K562 (cell line): Measurements from ENCODE around the gene CACNA2D3. TPM values are rescaled to one million over a fixed set of nuclear protein-coding genes. Genes with fewer than 3 reads are reported as not detected.

Experiments
- ATAC-seq: fragments of 200-7000 bp; cut with Tn5 transposase; 3 replicates; pipeline ENCODE4 v1.9.1; 2020; ENCODE audit warnings: moderate library complexity
- BruUV-seq: library from RNA; stranded (reverse); fragments of 400-500 nt; replicated peaks from 2 replicates; lab custom pipeline; 2021; lab: Mats Ljungman, UMichigan
- CTCF ChIA-PET: fragments of 300-600 bp; formaldehyde crosslinking; extraction: SDS; loops from one replicate; lab custom pipeline; 2021; ENCODE audit warnings: low intra/inter-chr PET ratio; lab: Yijun Ruan, JAX
- POLR2A ChIA-PET: fragments of 300-600, 350-650 bp; sonication (Branson Sonifier 250); formaldehyde crosslinking; extraction: SDS; loops from one replicate; lab custom pipeline; 2021; ENCODE audit warnings: antibody characterized with exemption, inconsistent platforms; lab: Yijun Ruan, JAX
- DNase-seq, 4 experiments: peaks; one replicate each; pipeline versions ENCODE4 v3.0.0 to v3.0.0-alpha.2; 2011 to 2018; ENCODE audit warnings: low spot score in 3 of 4, mixed read lengths in 3 of 4; ENCODE audit errors: extremely low read depth in 1 of 4
- FAIRE-seq: peaks from 2 replicates; lab custom pipeline; 2011; peaks lifted over from hg19 to GRCh38; lab: Jason Lieb, UNC
- H2AFZ ChIP-seq: 2 replicates; pipeline ENCODE4 v1.6.0; 2011; ENCODE audit warnings: low read depth, low read length, control low read depth, inconsistent platforms
- H3K27ac ChIP-seq: fragments of 200-600 bp; 3 replicates; pipeline ENCODE4 v1.8.0; 2011; ENCODE audit warnings: low read depth, mild to moderate bottlenecking, control low read depth, inconsistent platforms, low read length, moderate library complexity, mixed read lengths; ENCODE audit errors: extremely low read depth
- H3K27me3 ChIP-seq, 2 experiments: fragments of 300-600 bp in 1 of 2; 2 replicates in 1 of 2; 3 replicates in 1 of 2; pipeline versions ENCODE4 v1.6.0 to v1.8.0; 2011; ENCODE audit warnings: inconsistent platforms in 2 of 2, low read length in 2 of 2, mild to moderate bottlenecking in 1 of 2, mixed read lengths in 1 of 2, moderate library complexity in 1 of 2; ENCODE audit not compliant: control insufficient read depth in 2 of 2, insufficient read depth in 2 of 2
- H3K36me3 ChIP-seq: fragments of 300-600 bp; 3 replicates; pipeline ENCODE4 v1.8.0; 2011; ENCODE audit warnings: mild to moderate bottlenecking, low read length, inconsistent platforms; ENCODE audit not compliant: control insufficient read depth, insufficient read depth
- H3K4me1 ChIP-seq, 2 experiments: fragments of 200-600 bp in 1 of 2; replicated peaks in 1 of 2; 2 replicates in 1 of 2; 3 replicates in 1 of 2; pipeline versions ENCODE4 v1.5.1 to v1.8.0; 2011; ENCODE audit warnings: inconsistent platforms in 2 of 2, low read length in 2 of 2, mild to moderate bottlenecking in 1 of 2, mixed read lengths in 1 of 2, moderate library complexity in 1 of 2; ENCODE audit not compliant: control insufficient read depth in 2 of 2, insufficient read depth in 2 of 2
- H3K4me2 ChIP-seq: 2 replicates; pipeline ENCODE4 v1.6.1; 2011; ENCODE audit warnings: low read length, control low read depth, inconsistent platforms, mixed read lengths; ENCODE audit not compliant: insufficient read depth
- H3K4me3 ChIP-seq: fragments of 200-600 bp; sonication (generic), shearing (Covaris generic); 2 replicates; pipeline ENCODE4 v1.5.1; 2016; ENCODE audit warnings: control low read depth, inconsistent platforms
- H3K79me2 ChIP-seq: fragments of 200-600 bp; 3 replicates; pipeline ENCODE4 v1.8.0; 2011; ENCODE audit warnings: low read length, inconsistent platforms; ENCODE audit not compliant: control insufficient read depth, insufficient read depth
- H3K9ac ChIP-seq, 2 experiments: 2 replicates each; pipeline versions ENCODE4 v1.6.0 to v1.6.1; 2011; ENCODE audit warnings: low read depth in 2 of 2, low read length in 2 of 2, control low read depth in 1 of 2, inconsistent platforms in 1 of 2, mild to moderate bottlenecking in 1 of 2, mixed read lengths in 1 of 2; ENCODE audit not compliant: insufficient read depth in 1 of 2
- H3K9me1 ChIP-seq: one replicate; pipeline ENCODE4 v1.6.0; 2011; ENCODE audit warnings: inconsistent platforms, mild to moderate bottlenecking, low read length, moderate library complexity; ENCODE audit not compliant: control insufficient read depth, insufficient read depth
- H3K9me3 ChIP-seq: replicated peaks from 2 replicates; pipeline ENCODE4 v1.5.1; 2011; ENCODE audit warnings: low read depth, low read length, inconsistent platforms; ENCODE audit not compliant: control insufficient read depth, insufficient read depth
- H4K20me1 ChIP-seq: replicated peaks from 2 replicates; pipeline ENCODE4 v1.6.1; 2011; ENCODE audit warnings: low read length, inconsistent platforms, mixed read lengths; ENCODE audit not compliant: control insufficient read depth, insufficient read depth
- DDX20 ChIP-seq: fragments of 450-650 bp; IDR thresholded peaks from 2 replicates; pipeline ENCODE4 v1.6.1; 2016; ENCODE audit warnings: missing genetic modification characterization, low read depth, mild to moderate bottlenecking, missing compliant biosample characterization, moderate library complexity
- HNRNPLL ChIP-seq: fragments of 200-400 bp; formaldehyde crosslinking; IDR thresholded peaks from 2 replicates; pipeline ENCODE4 v1.6.1; 2017; ENCODE audit warnings: low read length, low read depth, mild to moderate bottlenecking; ENCODE audit not compliant: poor library complexity, severe bottlenecking
- HOXB6 ChIP-seq: fragments of 250-450 bp; sonication (Bioruptor Pico); IDR thresholded peaks from 2 replicates; pipeline ENCODE4 v1.5.1; 2022; ENCODE audit warnings: mild to moderate bottlenecking, borderline replicate concordance
- ILF3 ChIP-seq: fragments of 450-650 bp; IDR thresholded peaks from 2 replicates; pipeline ENCODE4 v1.6.1; 2018; ENCODE audit warnings: antibody characterized with exemption, mild to moderate bottlenecking, moderate library complexity, borderline replicate concordance
- L3MBTL2 ChIP-seq: fragments of 450-650 bp; IDR thresholded peaks from 2 replicates; pipeline ENCODE4 v1.6.1; 2016; ENCODE audit warnings: mild to moderate bottlenecking, moderate library complexity
- MED1 ChIP-seq: sonication (generic); formaldehyde crosslinking; IDR thresholded peaks from 2 replicates; pipeline ENCODE4 v1.8.1; 2023; ENCODE audit warnings: missing genetic modification reagents, borderline replicate concordance
- MEF2A ChIP-seq: IDR thresholded peaks from 2 replicates; pipeline ENCODE4 v1.6.1; 2011; ENCODE audit warnings: low read depth, mild to moderate bottlenecking, low read length, moderate library complexity; ENCODE audit not compliant: control insufficient read depth
- MTF1 ChIP-seq: fragments of 250-450 bp; sonication (Bioruptor Pico); IDR thresholded peaks from 2 replicates; pipeline ENCODE4 v1.9.0; 2021; ENCODE audit warnings: moderate library complexity, mild to moderate bottlenecking, inconsistent platforms, borderline replicate concordance
- YBX1 ChIP-seq: fragments of 450-650 bp; IDR thresholded peaks from 2 replicates; pipeline ENCODE4 v1.7.1; 2016; ENCODE audit warnings: mild to moderate bottlenecking
- ZFX ChIP-seq: sonication (generic); formaldehyde crosslinking; IDR thresholded peaks from 2 replicates; pipeline ENCODE4 v1.8.0; 2022; ENCODE audit warnings: mild to moderate bottlenecking, missing genetic modification reagents, moderate library complexity
- ZKSCAN3 ChIP-seq: fragments of 250-450 bp; sonication (Bioruptor Pico); IDR thresholded peaks from 2 replicates; pipeline ENCODE4 v1.4.0; 2020
- WGBS: fragments of 100-300 bp; shearing (Covaris generic); methylation state at CpG from one replicate; pipeline ENCODE4 v1.1.6; 2016; ENCODE audit warnings: low coverage, mixed read lengths; ENCODE audit not compliant: insufficient coverage; ENCODE audit errors: missing lambda C conversion rate; 5-methylcytosine and 5-hydroxymethylcytosine counted together
- in situ Hi-C: fragments of 300-500 bp; cut with MboI; formaldehyde crosslinking; loops from 4 replicates; pipeline ENCODE4 v1.15.0; 2018; ENCODE audit warnings: inconsistent platforms, mixed read lengths
- intact Hi-C: fragments of 100-400 bp; cut with micrococcal nuclease; formaldehyde crosslinking; loops from 2 replicates; pipeline ENCODE4 v1.14.2; 2022
- polyA plus RNA-seq, 8 experiments: library from polyadenylated mRNA; depleted of rRNA in 4 of 8; stranded (reverse) in 5 of 8; unstranded in 3 of 8; fragments of >200 nt; fragmentation: Nextera tagmentation in 2 of 8; fragmentation: Illumina TruSeq in 1 of 8; extraction: Ambion mirVana in 2 of 8; extraction: Trizol in 1 of 8; gene quantifications; 2 replicates each; pipeline versions ENCODE4 v1.2.1 to v1.2.3, GENCODE V29; 2011 to 2014; ENCODE audit warnings: inconsistent platforms in 1 of 8, missing spikeins in 1 of 8
- total RNA-seq, 7 experiments: library from RNA; depleted of rRNA in 6 of 7; stranded (reverse); fragments of >200 nt in 6 of 7; fragmentation: Illumina TruSeq in 2 of 7; extraction: Trizol in 2 of 7; gene quantifications; 2 replicates each; pipeline versions ENCODE4 v1.2.1 to v1.2.3, GENCODE V29; 2011 to 2021; ENCODE audit warnings: low replicate concordance in 1 of 7

Gene CACNA2D3
- total and polyA plus RNA-seq, 9 of the 15 experiments (the other 6 are each of a cell fraction or from before 2014, with no cell fraction given), result 0.01 TPM; not detected in 8

GRCh38 chr3:54621184-54621583 lies 498.8 kb downstream of the CACNA2D3 start:
- no peak overlapping the region for H3K4me2 ChIP-seq
- no peaks in the 10 kb centered on the region for H3K9me3 ChIP-seq
- in situ Hi-C loops, result no loop called here
- intact Hi-C loops, result no loop called here
- no peak overlapping the region for H2AFZ ChIP-seq
- no peak overlapping the region for H3K27ac ChIP-seq
- no peaks in the 10 kb centered on the region for H3K9me1 ChIP-seq
- no peak for TF ChIP-seq ILF3
- TF ChIP-seq ZFX (CRISPR knock-in tag), result no peak
- no peak for TF ChIP-seq MED1 (CRISPR knock-in tag)
- no peak for TF ChIP-seq HOXB6 (CRISPR knock-in tag)
- no peak for TF ChIP-seq MEF2A
- no peak for TF ChIP-seq MTF1 (CRISPR knock-in tag)
- TF ChIP-seq ZKSCAN3 (CRISPR knock-in tag), result no peak
- no peak for TF ChIP-seq L3MBTL2
- no peak for TF ChIP-seq DDX20 (tag)
- TF ChIP-seq HNRNPLL, result no peak
- TF ChIP-seq YBX1, result no peak
- TF ChIP-seq, all 486 proteins: peak for 0
- no peak overlapping the region for H3K4me3 ChIP-seq
- peaks cover 0 to 9% of the 10 kb centered on the region in 2 experiments; a peak in 1 of 5 replicates for H3K27me3 ChIP-seq
- POLR2A ChIA-PET, result no interaction called here
- no TSS peak for BruUV-seq
- CTCF ChIA-PET, result no interaction called here
- 0% methylated on average over 8 of the region's 8 CpGs for WGBS
- ATAC-seq (no peak), FAIRE-seq (no peak), DNase-seq (no peak)
- H3K36me3 ChIP-seq, result no peaks in the 10 kb centered on the region
- H3K4me1 ChIP-seq, result no peaks in the 10 kb centered on the region; a peak in 1 of 5 replicates
- H3K9ac ChIP-seq, result no peak overlapping the region
- no peaks in the 10 kb centered on the region for H4K20me1 ChIP-seq
- no peaks in the 10 kb centered on the region for H3K79me2 ChIP-seq
